NOMO-1 treated with DMSO at 0.1 percent for 48 hours (cell line): Measurements from ENCODE around the gene TEX29.

Source experiments
- DNase-seq: peaks from one replicate; lab custom pipeline; 2025; ENCODE audit not compliant: unreplicated experiment; lab: John Stamatoyannopoulos, UW

TEX29 gene

DNA sequence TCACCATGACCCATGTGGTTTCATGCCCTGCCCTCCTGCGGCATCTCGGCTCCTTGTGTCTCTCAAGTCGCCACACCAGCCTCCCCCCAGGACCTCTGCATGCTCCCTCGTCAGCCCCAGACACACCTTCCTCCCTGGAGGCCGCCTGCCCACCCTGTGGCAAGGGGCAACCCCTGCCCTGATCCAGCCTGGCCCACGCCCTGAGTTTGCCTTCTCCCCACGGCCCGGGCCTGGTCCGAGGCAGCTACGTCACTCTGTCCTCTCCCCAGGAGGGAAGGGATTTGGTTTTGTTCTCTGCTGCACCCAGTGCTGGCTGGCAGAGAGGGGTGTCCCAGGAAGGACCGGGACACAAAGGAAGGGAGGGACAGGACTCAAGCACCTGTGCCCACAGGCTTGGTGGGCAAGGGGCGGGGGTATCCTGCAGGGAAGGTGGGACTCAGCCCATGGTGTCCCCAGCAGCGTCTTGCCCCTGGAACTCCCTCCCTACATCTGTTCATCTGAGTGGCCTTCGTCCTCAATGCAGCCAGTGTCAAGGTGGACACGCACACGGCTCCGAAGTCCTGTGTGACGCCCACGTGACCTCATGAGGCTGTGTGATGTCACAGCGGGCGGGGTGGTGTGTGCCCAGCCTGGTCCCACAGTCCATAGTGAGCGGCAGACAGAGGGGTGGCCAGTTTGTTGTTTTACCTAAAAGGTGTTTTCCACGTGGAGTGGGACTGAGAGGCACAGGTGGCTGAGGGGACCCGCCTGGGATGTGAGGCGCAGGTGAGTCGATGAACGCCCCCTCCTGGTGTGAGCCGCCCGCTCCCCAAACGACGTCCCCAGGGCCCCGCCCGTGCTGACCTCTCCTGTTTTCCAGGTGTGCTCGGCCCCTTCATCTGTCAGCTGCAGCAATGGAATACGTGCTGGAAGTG lies at the start of gene TEX29:
Gene TEX29, plus strand, starts transcription at position 645 of the 914 bp plus-strand sequence. Its CDS starts 249 bp downstream, at position 894.
- DNase-seq: no peak

DNA sequence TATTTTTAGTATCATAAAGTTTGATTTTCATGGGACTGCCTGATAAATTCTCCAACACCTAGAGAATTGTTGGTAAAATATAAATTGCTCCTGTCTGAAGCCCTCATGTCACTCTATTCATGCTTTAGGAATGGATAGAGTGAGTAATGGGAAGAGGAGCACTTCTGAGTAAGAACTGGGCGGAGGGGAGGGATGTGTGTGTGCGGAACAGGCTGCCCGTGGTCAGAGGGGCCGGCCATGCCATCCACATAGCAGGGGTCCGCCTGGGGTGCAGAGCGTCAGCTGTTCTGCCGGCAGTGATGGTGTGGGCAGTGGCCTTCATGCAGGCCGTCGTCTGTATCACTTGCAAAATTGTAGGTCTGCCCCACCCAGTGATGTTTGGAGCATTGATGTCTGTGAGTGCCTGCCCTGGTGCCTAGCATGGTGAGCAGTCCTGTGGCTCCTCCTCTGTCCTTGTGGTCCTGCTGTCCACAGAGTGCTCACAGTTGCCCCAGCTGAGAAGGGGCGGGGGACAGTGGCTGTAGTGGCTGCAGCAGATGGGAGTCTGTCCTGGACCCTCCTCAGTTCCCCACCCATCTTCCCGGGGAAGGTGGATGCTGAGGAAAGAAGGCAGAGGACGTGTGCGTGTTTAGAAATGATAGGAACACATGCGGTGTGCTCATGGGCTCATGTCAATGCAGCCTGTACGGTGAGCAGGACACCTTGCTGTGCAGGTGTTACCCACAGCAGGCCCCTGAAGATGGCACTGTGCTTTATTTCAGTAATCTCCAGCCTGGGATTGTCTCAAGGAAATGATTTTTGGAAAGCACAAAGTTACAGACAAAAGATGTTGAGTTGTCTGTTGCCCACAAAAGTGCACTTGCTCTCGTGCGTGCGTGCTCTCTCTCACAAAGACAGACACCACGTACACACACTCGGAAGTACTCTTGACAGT lies 49.4 kb upstream of the TEX29 start:
- DNase-seq: no peak

DNA sequence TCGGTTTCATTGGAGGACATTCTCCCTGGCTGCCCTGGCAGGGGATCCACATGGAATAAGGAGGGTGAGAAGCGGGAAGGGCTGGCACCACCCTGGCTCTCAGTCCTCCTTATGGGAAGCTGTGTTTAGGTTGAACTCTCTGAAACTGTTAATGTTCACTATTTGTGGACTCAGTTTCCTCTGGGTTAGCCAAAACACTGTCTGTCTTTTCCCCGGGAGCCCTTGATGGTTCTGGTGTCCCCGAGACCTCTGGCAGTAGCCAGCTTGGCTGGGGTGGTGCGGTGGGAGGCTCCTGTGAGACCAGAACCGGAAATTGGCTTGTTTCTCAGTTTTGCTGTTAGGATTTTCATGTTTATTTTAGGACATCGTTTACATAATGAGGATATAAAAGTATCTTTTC lies 48.3 kb upstream of the TEX29 start:
- no peak for DNase-seq

DNA sequence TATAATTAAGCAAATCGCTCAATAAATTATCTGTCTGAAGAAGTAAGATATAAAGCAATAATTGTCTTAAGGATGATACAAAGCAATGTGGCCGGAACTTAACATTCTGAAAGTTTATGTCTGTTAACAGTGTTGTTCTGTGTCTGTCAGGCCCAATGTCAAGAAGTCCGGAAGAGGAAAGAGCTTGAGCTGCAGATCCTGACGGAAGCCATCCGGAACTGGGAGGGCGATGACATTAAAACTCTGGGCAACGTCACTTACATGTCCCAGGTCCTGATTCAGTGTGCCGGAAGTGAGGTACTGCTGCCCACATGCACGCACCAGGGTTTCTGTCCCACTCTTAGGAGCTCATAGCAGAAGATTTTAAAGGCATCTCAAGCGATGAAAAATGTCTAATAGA lies 45.1 kb upstream of the TEX29 start:
- no peak for DNase-seq

DNA sequence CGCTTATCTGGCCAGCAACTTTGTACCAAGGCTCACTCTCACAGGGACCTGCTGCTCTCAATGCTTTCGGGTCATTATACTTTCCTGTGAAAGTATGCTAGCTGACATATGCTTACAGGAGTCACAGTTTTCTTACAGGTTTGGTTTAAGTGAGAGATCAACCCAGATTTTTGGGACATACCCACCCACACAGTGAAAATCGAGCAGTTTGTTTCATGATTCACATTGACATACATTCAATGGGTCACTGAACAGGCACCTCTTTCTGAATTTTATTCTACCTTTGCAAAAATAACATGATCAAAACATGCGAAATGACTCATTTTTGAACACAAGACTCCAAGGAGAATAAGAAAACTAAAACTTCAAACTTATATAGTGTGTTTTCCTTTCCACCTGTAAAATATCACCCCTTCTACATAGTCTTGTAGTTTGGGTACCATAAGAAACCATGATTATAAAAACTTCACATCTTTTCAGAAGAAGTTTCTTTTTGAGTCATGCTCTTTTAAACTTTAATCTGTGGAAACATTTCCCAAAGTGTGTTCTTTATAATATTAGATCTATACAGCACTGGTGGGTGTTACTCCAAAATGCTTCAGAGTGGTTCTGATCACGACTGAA lies 44.3 kb upstream of the TEX29 start:
- no peak for DNase-seq

DNA sequence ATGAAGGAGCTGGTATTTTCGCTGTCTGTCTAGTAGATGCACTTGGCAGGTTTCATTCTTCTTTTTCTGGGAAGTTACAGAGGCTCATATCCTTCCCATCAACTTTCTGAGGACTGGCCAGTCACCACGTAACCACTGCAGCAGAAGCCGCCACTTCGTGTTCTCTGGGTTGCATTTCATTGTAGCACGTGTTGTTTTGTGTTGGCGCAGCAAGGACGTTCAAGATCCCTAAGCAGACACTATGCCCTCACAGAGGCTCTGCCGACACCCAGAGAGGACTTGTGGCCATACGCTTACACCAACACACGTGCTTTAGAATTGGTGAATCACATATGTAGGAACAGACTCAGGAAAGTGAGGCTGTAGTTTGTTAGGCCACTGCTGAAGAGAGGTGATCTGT lies 42.2 kb upstream of the TEX29 start:
- DNase-seq: no peak

DNA sequence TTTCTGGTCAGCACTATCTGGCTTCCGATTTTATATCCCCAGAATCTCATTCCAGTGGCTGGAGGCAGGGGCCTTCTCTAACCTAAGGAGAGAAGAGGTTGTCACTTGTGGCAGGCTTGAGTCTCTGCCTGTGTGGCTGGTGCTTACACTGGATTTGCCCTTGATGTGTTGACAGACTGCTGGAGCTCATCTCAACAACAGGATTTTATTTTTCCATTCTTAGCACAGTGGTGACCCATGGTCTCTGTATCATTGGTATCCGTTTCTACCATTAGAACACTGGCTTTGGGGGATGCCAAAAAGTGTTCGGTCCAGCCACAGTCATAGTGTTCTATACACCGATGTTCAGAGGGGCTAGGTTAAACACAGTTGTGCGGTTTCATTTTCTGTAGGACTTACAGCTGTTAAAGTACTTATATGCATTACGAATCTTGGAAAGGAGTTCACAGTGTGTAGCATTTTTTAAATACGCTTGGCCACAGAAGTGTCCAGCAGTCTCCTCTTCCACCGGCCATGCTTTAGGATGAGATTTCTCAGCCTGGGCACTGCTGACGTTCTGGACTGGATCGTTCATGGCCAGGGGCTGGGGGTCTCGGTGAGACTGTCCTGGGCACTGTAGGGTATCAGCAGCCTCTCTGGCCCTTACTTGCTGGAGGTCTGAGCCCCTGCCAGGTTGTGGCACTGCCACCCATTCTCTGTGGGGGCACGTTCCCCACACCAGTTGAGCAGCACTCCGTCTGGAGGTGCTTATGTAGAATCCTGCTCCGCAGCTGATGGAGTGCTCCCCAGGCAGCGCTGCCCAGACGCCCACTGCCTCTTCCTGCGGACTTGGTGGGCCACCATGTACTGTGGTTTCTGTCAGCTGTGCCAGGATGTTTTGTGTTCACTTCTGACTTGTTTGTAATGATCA lies 41.4 kb upstream of the TEX29 start:
- no peak for DNase-seq

DNA sequence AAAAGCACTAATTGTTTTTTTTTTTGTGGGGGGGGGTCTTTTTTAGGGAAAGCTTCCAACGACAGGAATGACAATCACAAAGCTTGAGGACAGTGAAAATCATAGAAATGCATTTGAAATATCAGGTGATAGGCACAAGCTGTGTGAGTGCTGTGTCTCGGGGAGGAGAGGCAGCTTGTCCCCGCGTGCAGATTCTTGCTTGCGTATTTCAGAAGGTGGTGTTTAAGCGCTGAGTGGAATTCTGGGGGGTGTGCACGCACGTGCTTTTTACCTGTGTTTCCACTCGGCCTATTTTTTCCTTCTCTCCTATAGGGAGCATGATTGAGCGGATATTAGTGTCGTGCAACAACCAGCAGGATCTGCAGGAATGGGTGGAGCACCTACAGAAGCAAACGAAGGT lies 40.2 kb upstream of the TEX29 start:
- no peak for DNase-seq

DNA sequence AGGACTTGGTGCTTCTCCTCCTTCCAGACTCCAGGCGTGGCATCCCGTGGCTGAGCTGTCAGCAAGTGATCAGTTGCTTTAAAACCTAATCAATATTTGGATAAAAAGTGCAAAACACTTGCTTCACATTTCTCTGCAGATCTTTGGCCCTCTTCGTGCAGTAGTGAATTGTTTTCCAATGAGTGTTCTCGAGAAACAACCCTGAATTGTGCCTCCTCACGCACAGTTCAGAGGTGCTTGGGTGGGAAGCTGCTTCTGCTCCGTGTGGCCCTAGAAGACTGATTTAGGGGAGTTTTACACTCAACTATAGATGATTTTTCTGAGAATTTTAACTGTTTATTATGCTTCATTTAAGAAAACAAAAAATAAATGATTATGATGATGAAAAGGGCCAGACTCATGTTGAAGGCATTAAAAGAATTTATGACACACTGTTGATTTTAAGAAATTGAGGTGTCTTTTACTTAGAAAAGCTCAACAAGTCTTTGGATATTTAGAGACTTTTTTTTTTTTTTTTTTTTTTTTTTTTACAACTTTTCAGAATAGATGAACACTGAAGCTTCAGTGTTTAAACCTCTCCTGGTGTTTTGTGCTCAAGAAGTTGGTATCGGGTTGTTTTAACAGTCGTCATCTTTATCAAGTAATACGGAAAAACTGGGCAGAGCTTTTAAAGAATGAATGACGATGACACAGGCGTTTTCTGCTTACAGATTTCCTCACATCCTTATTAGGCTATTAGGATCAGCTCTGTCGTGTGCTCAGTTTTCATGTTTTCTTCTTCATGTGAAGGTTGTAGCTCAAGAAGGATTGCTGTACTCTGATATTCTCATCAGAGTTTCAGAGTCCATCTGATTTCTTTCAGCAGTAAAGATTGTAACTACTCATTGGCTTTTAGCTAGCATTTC lies 39.5 kb upstream of the TEX29 start:
- no peak for DNase-seq

DNA sequence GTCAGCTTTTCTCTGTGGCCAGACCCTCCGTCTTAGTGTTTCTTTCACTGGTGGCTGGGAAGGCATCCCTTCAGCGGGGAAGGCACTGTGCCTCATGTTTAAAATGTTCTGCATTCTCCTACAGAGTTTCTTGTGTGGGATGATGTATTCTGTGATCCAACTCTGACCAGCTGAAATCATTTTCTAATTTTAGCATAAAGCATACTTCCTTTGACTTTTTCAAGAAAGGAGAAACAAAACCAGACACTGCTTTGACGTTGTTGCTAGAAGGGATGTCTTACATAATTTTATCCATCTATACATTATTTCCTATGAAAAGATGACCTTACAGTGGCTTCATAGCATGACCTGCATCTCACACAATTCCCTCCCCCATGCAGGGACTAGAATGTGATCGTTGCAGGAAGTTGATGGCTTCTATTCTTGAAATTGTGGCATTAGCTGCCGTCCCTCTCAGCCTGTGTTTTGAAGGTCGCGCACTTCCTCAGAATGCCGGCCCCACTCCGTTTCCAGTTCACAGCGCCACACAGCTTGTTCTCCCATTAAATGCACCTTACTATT lies 38.6 kb upstream of the TEX29 start:
- DNase-seq: peak; percentile 74

DNA sequence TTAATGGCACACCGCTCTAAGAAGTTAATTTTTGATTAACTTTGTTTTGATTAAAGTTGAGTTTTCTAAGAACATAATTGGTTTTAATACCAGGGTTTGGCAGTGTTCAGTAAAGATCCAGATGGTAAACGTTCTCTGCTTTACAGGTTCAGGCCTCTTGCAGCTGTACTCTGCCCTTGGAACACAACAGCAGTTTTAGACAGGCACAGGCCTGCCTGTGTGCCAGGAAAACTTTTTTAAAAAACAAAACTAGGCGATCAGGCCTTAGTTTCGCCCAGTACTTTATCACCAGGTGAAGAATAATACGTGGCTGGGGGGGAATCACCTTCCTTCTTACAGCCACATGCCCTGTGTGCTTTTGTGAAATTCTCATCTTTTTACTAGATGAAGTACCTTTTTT lies 38.0 kb upstream of the TEX29 start:
- no peak for DNase-seq

DNA sequence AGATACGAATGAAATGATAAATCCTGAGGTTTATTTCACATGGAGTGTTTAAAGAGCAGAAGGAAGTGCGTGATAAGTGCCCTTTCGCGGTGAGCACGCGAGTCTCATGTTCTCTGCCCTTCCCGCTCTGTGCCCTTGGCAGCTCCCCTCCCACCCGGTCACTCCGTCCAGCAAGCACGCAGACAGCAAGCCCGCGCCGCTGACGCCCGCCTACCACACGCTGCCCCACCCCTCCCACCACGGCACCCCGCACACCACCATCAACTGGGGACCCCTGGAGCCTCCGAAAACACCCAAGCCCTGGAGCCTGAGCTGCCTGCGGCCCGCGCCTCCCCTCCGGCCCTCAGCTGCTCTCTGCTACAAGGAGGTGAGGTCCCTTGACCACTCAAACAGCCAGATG lies 37.4 kb upstream of the TEX29 start:
- no peak for DNase-seq

DNA sequence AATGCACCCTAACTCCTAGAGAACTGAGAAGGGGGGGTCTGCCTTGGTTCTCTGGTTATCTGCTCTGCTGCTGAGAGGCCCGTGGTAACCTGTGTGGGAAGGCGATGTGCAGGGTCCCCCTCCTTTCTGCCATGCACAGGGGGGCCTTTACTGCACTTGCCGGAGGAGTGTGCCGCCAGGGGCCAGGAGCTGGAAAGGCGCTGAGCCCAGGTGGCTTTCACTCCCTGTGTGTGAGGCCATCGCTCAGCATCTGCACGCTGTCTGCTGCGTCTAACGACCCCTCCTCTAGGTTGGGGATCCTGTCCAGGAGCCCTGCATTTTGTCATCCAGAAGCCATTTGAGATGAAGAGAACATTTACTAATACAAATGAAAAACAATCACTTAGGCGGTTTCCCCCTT lies 37.0 kb upstream of the TEX29 start:
- DNase-seq: no peak

DNA sequence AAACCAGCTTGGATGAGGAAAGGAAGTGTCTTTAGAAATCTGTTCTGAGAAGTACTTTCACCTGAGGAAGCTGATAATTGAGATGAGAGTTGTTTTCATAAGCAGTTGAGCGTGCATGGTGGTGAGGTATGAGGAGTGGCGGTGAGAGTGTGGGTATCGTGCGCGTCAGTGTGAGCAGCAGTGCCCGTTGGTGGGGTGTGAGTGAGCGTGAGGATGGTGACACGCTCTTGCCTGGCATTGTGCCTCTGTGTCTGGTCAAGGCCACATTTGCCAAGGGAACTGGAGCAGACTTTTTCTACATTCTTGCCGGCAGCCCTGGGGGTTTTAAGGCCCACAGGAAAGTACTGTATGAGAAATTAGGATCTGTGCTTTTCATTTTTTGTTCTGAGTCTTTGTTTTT lies 36.5 kb upstream of the TEX29 start:
- no peak for DNase-seq

DNA sequence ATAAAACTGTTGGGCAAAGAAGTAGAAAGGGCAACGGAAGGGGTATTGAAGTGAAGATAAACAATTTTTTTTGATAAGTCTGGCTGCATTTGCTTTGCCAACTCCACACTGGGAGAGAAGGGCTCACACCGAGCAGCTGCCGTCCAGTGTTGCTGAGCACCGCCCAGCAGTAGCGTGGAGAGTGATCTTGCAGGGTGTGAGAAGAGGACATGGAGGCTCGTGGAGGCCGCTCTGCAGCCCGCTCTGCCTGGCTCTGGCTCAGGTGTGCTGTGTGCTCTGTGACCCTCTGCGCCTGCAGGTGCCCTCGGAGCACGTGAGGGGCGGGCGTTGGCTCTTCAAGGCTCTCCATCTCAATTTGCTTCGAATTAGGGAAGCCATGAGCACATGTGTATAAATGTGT lies 35.9 kb upstream of the TEX29 start:
- no peak for DNase-seq

DNA sequence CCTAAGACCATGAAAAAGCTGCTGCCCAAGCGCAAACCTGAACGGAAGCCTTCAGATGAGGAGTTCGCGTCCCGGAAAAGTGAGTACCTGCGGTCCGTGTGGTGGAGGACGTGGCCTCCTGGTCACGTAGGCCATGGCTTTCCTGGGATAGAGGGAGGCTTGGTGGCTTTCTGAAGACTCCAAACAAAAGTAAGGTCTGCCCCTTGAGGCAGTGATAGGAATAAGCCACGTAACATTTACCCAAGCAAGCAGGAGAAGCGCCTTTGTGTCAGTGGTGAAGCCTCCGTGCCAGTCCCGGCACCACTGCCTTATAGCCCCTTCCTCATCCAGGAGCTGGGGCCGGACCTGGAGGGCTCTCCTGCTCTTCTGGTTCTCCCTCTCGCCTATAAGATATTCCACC lies 34.3 kb upstream of the TEX29 start:
- no peak for DNase-seq

DNA sequence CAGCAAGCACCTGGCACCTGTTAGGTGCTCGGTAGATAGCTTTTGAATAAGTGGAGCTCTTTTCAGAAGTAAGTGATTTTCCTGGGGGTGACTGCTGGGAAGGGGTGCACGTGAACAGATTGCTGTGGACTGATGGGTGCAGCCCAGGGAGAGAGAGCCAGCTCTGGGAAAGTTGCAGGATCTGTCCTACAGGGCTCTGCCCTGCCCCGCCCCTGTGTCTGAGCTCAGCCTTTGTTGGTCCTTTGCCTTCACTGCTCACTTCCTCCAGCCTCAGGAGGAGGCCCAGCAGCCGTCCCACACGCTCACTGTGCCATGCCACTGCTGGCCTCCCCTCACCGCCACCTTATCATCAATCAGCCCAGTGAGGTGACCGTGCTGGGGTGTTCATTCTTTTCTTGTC lies 33.7 kb upstream of the TEX29 start:
- no peak for DNase-seq

DNA sequence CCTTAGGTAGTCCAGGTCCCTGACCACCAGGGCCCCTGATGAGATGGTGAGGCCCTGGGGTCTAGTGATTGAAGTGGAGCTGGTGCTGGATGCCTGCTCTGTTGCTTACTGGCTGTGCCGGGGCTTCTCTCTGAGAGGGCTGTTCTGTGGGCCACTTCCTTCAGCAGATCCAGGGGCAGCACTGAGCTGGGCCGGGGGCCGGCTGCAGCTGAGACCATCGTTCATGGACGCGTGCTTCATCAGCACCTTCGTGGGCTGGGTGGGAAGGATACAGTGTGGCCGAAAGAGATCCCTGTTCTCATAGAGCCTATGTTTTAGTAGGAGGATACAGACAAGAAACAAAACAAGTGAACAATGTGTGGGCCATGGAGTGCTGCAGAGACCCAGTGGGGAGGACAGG lies 33.2 kb upstream of the TEX29 start:
- DNase-seq: no peak

DNA sequence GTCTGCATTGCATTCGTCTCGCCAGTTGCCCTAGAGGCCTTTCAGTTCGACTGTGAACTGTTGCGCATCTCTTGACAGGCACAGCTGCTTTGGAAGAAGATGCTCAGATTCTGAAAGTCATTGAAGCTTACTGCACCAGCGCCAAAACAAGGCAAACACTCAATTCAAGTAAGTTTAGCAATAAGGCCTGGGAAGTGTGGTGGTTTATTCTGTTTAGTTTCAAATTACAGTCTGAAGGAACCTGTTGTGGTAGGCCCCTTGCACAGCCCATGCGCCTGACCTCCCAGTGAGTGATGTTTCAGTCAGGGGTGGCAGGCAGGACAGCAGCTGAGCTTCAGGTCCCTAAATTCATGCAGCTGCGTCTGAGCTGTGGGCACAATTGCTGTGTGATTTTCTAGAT lies 32.2 kb upstream of the TEX29 start:
- DNase-seq: no peak
